ACC112 (cell line): ENCODE measurements around the gene CCL4.

Experiments
- H2AFZ ChIP-seq: fragments of 200-600 bp; sonication (generic); one replicate; pipeline ENCODE4 v1.6.0; 2017; ENCODE audit warnings: antibody characterized with exemption, low read length; ENCODE audit not compliant: unreplicated experiment
- H3K27ac ChIP-seq: fragments of 200-600 bp; sonication (generic); 2 replicates; pipeline ENCODE4 v1.5.1; 2014; ENCODE audit warnings: low read depth, mild to moderate bottlenecking, antibody characterized with exemption, low read length, moderate library complexity
- H3K27me3 ChIP-seq: fragments of 200-600 bp; sonication (generic); 2 replicates; pipeline ENCODE4 v1.6.1; 2014; ENCODE audit warnings: mild to moderate bottlenecking, antibody characterized with exemption, low read length, moderate library complexity, mixed read lengths; ENCODE audit not compliant: insufficient read depth
- H3K36me3 ChIP-seq: fragments of 200-600 bp; sonication (generic); 2 replicates; pipeline ENCODE4 v1.6.1; 2016; ENCODE audit warnings: mild to moderate bottlenecking, antibody characterized with exemption, low read length, moderate library complexity, mixed read lengths; ENCODE audit not compliant: insufficient read depth
- H3K4me1 ChIP-seq: fragments of 200-600 bp; sonication (generic); one replicate; pipeline ENCODE4 v1.6.1; 2016; ENCODE audit warnings: low read length, mixed read lengths; ENCODE audit not compliant: insufficient read depth, unreplicated experiment, control insufficient read depth
- H3K4me3 ChIP-seq: fragments of 200-600 bp; sonication (generic); 2 replicates; pipeline ENCODE4 v1.5.1; 2014; ENCODE audit warnings: mild to moderate bottlenecking, low read depth, low read length
- H3K79me2 ChIP-seq: fragments of 200-600 bp; sonication (generic); one replicate; pipeline ENCODE4 v1.6.0; 2016; ENCODE audit warnings: low read length; ENCODE audit not compliant: control insufficient read depth, unreplicated experiment, insufficient read depth

CCL4 gene

DNA sequence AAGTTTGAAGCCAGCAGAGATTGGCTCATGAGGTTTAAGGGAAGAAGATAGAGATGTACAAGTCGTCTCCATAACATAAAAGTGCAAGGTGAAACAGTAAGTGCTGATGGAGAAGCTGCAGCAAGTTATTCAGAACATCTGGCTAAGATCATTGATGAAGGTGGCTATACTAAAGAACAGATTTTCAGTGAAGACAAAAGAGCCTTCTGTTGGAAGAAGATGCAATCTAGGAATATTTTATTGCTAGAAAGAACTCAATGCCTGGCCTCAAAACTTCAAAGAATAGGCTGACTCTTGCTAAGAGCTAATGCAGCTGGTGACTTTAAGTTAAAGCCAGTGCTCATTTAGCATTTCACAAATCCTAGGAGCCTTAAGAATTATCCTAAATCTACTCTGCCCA is 26.0 kb downstream of the CCL4 start:
- Histone ChIP-seq H3K4me3 (no peak overlapping the region), H2AFZ (no peak overlapping the region), H3K27me3 (peaks cover 60% of the 10 kb centered on the region), H3K27ac (no peak overlapping the region), H3K4me1 (no peaks in the 10 kb centered on the region), H3K36me3 (no peaks in the 10 kb centered on the region), H3K79me2 (no peaks in the 10 kb centered on the region)

DNA sequence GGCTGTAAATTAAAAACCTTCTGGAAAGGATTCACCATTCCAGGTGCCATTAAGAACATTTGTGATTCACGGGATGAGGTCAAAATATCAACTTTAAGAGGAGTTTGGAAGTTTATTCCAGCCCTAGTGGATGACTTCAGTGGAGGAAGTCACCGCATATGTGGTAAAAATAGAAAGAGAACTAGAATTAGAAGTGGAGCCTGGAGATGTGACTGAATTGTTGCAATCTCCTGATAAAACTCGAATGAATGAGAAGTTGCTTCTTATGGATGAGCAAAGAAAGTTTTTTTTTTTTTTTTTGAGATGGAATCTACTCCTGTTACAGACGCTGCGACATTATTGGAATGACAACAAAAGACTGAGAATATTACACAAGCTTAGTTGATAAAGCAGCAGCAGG is 26.7 kb downstream of the CCL4 start:
- H3K4me3 ChIP-seq = no peak overlapping the region
- H3K4me1 ChIP-seq = no peaks in the 10 kb centered on the region
- no peak overlapping the region for H2AFZ ChIP-seq
- H3K27ac ChIP-seq = no peak overlapping the region
- no peaks in the 10 kb centered on the region for H3K36me3 ChIP-seq
- no peaks in the 10 kb centered on the region for H3K79me2 ChIP-seq
- peaks cover 65% of the 10 kb centered on the region for H3K27me3 ChIP-seq

DNA sequence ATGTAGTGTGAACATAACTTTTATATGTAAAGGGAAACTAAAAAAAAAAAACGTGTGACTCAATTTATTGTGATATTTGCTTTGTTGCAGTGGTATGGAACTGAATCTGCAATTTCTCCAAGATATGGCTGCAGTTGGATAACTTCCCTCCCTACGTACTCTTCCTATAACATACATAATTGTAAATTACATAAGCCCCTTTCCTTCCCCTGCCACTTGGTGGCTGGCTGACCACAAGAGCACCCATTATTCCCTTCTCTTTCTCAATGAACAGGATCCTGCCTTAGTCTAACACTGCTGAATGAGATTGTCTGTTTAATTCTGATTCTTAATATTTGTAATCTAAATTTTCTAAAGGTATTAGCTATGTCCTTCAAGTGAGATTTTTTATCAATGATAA is 27.8 kb downstream of the CCL4 start:
- Histone ChIP-seq H3K4me3 (no peak overlapping the region), H3K27ac (no peak overlapping the region), H2AFZ (no peak overlapping the region), H3K4me1 (no peaks in the 10 kb centered on the region), H3K79me2 (no peaks in the 10 kb centered on the region), H3K36me3 (no peaks in the 10 kb centered on the region), H3K27me3 (peaks cover 69% of the 10 kb centered on the region)

DNA sequence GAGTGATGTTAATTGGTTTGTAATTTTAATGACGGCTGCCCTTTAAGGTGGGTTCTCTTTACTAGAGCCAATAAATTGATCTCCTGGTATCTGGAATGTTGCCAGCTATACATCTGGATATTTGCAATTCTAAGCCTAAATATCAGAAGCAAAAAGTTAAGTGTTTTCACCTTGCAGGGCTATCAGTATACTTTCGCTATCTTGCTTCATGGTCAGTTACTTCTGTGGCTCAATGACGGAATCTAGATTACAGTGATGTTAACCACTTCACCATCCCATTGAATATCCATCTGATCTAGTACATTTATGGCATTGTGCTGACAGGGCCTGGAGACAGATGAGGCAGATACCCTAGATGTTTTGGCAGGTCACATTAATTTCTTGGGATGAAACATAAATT is 28.3 kb downstream of the CCL4 start:
- Histone ChIP-seq H3K36me3 (no peaks in the 10 kb centered on the region), H3K79me2 (no peaks in the 10 kb centered on the region), H2AFZ (no peak overlapping the region), H3K4me3 (no peak overlapping the region), H3K4me1 (no peaks in the 10 kb centered on the region), H3K27ac (no peak overlapping the region), H3K27me3 (peaks cover 69% of the 10 kb centered on the region)

DNA sequence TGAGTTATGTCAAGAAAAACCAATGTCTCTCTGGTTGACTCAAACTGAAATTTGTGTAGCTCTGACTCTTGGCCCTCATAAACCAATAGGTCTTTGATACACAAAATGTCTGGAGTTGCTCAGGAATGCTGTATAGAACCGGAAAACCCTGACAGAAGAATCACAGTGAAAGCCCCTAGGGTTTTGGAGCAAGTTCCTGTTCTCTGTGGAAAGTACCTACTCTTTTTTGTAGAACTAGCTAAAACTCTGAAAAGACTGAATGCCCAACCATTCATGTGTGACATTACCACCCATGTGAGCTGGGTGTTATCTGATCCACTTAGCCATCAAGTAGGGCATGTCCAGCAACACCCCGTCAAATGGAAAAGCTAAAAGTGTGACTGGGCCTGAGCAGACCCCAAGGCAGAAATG is 28.8 kb downstream of the CCL4 start:
- H3K4me1 ChIP-seq = no peaks in the 10 kb centered on the region
- no peaks in the 10 kb centered on the region for H3K79me2 ChIP-seq
- H3K27ac ChIP-seq = no peak overlapping the region
- H3K27me3 ChIP-seq = peaks cover 70% of the 10 kb centered on the region
- H2AFZ ChIP-seq = no peak overlapping the region
- no peaks in the 10 kb centered on the region for H3K36me3 ChIP-seq
- no peak overlapping the region for H3K4me3 ChIP-seq

DNA sequence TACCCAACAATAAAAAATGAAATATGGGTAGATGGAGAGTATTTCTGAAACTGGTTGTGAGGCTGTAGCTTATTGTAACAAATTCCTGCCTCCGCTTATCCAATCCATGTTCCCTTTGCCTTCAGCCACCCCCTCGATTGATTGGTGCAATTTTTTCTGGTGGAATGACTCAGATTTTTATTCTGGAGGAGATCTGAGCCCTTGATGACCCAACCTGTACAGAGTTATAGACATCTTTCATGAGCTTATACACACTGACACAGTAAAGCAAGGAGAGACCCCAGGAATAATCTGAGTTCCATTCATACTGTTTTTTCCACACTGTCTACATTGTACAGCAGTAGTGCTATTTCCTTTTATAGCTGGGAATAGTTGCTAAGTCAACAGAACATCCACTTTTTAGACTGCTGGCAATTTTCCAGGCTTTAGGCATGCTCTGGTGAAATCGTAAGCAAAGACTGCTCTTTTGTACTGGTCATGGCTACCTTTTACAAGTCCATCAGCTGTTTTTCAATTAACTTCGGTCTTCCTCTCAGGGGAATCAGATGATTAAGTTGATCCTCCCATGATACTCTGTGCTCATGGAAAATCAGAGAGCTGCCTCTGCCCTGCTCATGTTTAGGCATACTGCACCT is 30.1 kb downstream of the CCL4 start:
- no peaks in the 10 kb centered on the region for H3K36me3 ChIP-seq
- H3K27ac ChIP-seq = no peak overlapping the region
- H3K27me3 ChIP-seq = peaks cover 62% of the 10 kb centered on the region
- no peaks in the 10 kb centered on the region for H3K4me1 ChIP-seq
- H3K79me2 ChIP-seq = no peaks in the 10 kb centered on the region
- H2AFZ ChIP-seq = no peak overlapping the region
- H3K4me3 ChIP-seq = no peak overlapping the region

DNA sequence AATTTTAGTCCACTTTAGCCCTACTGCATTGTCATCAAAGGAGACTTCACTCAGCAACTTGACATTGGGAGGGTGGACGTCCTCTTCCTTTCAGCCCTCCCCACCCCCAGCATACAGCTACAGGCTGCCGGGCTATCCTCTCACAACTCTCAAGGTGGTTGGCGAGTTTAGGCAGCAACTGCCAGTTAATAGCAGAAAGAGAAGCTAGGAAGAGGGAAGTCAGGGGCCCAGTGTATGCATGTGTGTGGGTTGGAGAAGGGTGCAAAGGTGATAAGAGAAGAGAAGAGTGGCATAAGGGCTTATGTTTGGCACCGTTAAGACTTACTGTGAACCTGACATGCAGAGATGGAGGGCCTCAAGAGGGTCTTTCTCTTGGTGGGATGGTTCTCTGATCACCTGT is 31.8 kb downstream of the CCL4 start:
- H3K4me1 ChIP-seq = no peaks in the 10 kb centered on the region
- H3K36me3 ChIP-seq = no peaks in the 10 kb centered on the region
- no peak overlapping the region for H3K27ac ChIP-seq
- H3K79me2 ChIP-seq = no peaks in the 10 kb centered on the region
- H3K4me3 ChIP-seq = no peak overlapping the region
- peaks cover 45% of the 10 kb centered on the region for H3K27me3 ChIP-seq
- H2AFZ ChIP-seq = no peak overlapping the region

DNA sequence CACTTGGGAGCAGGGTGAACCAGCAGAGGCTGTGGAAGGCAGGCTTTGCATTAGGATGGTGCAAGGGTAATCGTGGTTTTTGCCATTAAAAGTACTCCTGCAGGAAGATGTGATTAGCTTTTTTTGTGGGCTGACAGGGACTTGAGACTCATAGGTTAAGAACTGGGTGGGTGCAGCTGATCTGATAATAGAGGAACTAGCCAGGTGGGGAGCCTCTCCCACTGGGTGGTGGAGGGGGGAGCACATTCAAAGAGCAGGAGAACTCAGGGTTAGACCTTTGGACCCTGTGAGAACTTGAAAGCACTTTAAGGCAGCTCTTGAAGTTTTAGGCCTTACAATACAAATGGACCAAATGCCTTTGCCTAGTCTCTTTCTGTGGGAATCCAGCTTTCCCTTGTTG is 32.4 kb downstream of the CCL4 start:
- no peaks in the 10 kb centered on the region for H3K36me3 ChIP-seq
- no peaks in the 10 kb centered on the region for H3K4me1 ChIP-seq
- peaks cover 43% of the 10 kb centered on the region for H3K27me3 ChIP-seq
- H2AFZ ChIP-seq = no peak overlapping the region
- H3K27ac ChIP-seq = no peak overlapping the region
- no peak overlapping the region for H3K4me3 ChIP-seq
- no peaks in the 10 kb centered on the region for H3K79me2 ChIP-seq

DNA sequence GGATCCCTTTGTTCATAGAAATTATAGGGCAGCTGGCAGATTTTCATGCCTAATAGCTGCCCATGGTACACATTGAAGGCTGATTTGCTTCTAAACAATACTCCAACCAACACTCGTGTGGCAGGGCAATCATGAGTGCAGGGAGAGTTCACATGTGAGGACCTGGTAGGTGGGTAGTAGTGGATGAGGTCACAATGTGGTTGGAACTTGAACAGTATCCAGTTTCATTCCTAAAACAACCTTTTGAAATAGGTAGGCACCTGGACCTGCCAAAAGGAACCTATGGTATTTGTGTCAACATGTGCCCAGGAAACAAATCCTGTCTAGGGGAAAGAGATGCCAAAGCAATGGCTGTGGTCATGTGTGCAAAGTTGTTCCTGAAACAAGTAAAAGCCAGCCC is 32.8 kb downstream of the CCL4 start:
- Histone ChIP-seq H3K36me3 (no peaks in the 10 kb centered on the region), H3K4me3 (no peak overlapping the region), H3K27me3 (peaks cover 47% of the 10 kb centered on the region), H3K79me2 (no peaks in the 10 kb centered on the region), H3K4me1 (no peaks in the 10 kb centered on the region), H3K27ac (no peak overlapping the region), H2AFZ (no peak overlapping the region)

DNA sequence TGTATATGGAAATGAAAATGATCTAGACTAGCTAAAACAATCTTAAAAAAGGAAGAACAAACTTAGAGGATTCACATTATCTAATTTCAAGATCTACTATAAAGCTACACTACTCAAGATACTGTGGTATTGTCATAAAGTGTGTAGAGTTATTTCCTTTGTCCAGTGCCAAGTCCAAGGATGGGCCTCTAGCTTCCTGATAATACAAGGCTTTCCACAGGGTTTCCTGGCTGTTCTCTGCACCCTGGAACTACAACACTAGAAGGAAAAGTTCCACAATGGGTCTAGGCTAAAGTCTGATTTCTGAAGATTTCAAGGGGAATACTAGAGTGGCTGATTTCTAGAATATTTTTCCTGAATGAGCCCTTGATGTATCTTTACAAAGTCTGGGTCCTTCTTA is 38.6 kb downstream of the CCL4 start:
- H2AFZ ChIP-seq = no peak overlapping the region
- no peaks in the 10 kb centered on the region for H3K79me2 ChIP-seq
- H3K27me3 ChIP-seq = peaks cover 34% of the 10 kb centered on the region
- no peaks in the 10 kb centered on the region for H3K36me3 ChIP-seq
- no peak overlapping the region for H3K4me3 ChIP-seq
- no peaks in the 10 kb centered on the region for H3K4me1 ChIP-seq
- no peak overlapping the region for H3K27ac ChIP-seq

DNA sequence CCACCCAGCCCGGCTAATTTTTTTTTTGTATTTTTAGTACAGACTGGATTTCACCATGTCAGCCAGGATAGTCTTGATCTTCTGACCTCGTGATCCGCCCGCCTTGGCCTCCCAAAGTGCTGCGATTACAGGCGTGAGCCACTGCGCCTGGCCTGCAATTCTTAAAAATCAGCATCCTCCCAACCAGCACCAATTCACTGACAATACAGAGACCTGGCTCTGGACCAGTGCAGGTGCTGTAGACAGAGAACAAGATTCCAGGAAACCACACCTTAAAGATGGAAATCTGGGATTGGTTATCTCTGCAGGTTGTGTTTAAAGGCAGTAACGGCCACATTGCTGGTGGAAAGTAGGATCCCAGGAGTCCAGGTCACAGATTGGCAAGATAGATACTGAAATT is 39.2 kb downstream of the CCL4 start:
- H3K79me2 ChIP-seq = no peaks in the 10 kb centered on the region
- H3K4me1 ChIP-seq = no peaks in the 10 kb centered on the region
- no peak overlapping the region for H3K4me3 ChIP-seq
- no peak overlapping the region for H2AFZ ChIP-seq
- peaks cover 31% of the 10 kb centered on the region for H3K27me3 ChIP-seq
- H3K27ac ChIP-seq = no peak overlapping the region
- H3K36me3 ChIP-seq = no peaks in the 10 kb centered on the region
